Measurements from ENCODE around the gene LMO1.
A peak's percentile ranks its signal among the peaks of the same experiment; 100 is the strongest.

The LMO1 gene

DNA sequence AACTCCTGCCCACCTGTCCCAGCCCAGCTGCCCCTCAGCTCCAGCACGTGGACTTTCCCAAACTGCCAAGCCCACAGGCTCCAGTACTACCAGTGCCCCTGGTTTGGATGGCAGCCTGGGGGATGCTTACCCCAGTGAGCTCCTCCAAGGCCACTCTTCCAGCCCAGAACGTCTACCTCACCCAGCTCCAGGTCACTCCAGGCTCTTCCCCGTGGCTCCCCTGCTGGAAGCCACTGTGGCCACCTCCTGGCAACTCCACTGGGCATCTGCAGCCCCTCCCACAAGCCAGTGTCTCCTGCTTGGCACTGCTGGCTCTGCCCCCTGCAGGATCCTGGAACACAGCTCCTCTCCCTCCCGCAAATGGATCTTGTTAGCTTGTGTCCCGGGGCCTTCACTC lies 29.3 kb downstream of the LMO1 start:
- TF ChIP-seq, protein P1, sequence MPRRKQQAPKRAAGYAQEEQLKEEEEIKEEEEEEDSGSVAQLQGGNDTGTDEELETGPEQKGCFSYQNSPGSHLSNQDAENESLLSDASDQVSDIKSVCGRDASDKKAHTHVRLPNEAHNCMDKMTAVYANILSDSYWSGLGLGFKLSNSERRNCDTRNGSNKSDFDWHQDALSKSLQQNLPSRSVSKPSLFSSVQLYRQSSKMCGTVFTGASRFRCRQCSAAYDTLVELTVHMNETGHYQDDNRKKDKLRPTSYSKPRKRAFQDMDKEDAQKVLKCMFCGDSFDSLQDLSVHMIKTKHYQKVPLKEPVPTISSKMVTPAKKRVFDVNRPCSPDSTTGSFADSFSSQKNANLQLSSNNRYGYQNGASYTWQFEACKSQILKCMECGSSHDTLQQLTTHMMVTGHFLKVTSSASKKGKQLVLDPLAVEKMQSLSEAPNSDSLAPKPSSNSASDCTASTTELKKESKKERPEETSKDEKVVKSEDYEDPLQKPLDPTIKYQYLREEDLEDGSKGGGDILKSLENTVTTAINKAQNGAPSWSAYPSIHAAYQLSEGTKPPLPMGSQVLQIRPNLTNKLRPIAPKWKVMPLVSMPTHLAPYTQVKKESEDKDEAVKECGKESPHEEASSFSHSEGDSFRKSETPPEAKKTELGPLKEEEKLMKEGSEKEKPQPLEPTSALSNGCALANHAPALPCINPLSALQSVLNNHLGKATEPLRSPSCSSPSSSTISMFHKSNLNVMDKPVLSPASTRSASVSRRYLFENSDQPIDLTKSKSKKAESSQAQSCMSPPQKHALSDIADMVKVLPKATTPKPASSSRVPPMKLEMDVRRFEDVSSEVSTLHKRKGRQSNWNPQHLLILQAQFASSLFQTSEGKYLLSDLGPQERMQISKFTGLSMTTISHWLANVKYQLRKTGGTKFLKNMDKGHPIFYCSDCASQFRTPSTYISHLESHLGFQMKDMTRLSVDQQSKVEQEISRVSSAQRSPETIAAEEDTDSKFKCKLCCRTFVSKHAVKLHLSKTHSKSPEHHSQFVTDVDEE (CRISPR knock-in tag; IDR thresholded peaks at IDR 0.05) = peak; percentile 60; the same call in 1 of the 2 replicates
- no peak for TF ChIP-seq ZC3H10 (CRISPR knock-in tag; IDR thresholded peaks at IDR 0.05)
- TF ChIP-seq SNAI2 (CRISPR knock-in tag; IDR thresholded peaks at IDR 0.05) = no peak; the same call in 1 of the 2 replicates
- TF ChIP-seq PPARA (CRISPR knock-in tag; IDR thresholded peaks at IDR 0.05; ENCODE audit: borderline replicate concordance) = no peak
- TF ChIP-seq TCF4 (CRISPR knock-in tag; IDR thresholded peaks at IDR 0.05; ENCODE audit: borderline replicate concordance) = no peak
- TF ChIP-seq ZNF8 (CRISPR knock-in tag; IDR thresholded peaks at IDR 0.05) = 0 out of 2 replicates have a peak, but pooled peaks have one; percentile 3
- no peak for TF ChIP-seq ZNF70 (CRISPR knock-in tag; IDR thresholded peaks at IDR 0.05)
- TF ChIP-seq TOX (CRISPR knock-in tag; IDR thresholded peaks at IDR 0.05; ENCODE audit: borderline replicate concordance) = no peak
- no peak for TF ChIP-seq CSDC2 (CRISPR knock-in tag; IDR thresholded peaks at IDR 0.05)
- no peak for TF ChIP-seq GLIS3 (CRISPR knock-in tag; IDR thresholded peaks at IDR 0.05)
- TF ChIP-seq, protein P2, sequence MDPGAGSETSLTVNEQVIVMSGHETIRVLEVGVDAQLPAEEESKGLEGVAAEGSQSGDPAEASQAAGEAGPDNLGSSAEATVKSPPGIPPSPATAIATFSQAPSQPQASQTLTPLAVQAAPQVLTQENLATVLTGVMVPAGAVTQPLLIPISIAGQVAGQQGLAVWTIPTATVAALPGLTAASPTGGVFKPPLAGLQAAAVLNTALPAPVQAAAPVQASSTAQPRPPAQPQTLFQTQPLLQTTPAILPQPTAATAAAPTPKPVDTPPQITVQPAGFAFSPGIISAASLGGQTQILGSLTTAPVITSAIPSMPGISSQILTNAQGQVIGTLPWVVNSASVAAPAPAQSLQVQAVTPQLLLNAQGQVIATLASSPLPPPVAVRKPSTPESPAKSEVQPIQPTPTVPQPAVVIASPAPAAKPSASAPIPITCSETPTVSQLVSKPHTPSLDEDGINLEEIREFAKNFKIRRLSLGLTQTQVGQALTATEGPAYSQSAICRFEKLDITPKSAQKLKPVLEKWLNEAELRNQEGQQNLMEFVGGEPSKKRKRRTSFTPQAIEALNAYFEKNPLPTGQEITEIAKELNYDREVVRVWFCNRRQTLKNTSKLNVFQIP (CRISPR knock-in tag; IDR thresholded peaks at IDR 0.05; ENCODE audit: borderline replicate concordance, low read depth) = no peak
- TF ChIP-seq, protein P3, sequence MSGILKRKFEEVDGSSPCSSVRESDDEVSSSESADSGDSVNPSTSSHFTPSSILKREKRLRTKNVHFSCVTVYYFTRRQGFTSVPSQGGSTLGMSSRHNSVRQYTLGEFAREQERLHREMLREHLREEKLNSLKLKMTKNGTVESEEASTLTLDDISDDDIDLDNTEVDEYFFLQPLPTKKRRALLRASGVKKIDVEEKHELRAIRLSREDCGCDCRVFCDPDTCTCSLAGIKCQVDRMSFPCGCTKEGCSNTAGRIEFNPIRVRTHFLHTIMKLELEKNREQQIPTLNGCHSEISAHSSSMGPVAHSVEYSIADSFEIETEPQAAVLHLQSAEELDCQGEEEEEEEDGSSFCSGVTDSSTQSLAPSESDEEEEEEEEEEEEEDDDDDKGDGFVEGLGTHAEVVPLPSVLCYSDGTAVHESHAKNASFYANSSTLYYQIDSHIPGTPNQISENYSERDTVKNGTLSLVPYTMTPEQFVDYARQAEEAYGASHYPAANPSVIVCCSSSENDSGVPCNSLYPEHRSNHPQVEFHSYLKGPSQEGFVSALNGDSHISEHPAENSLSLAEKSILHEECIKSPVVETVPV (CRISPR knock-in tag; IDR thresholded peaks at IDR 0.05) = no peak
- TF ChIP-seq RARB (CRISPR knock-in tag; IDR thresholded peaks at IDR 0.05) = no peak
- peak; percentile 81 for ATAC-seq

DNA sequence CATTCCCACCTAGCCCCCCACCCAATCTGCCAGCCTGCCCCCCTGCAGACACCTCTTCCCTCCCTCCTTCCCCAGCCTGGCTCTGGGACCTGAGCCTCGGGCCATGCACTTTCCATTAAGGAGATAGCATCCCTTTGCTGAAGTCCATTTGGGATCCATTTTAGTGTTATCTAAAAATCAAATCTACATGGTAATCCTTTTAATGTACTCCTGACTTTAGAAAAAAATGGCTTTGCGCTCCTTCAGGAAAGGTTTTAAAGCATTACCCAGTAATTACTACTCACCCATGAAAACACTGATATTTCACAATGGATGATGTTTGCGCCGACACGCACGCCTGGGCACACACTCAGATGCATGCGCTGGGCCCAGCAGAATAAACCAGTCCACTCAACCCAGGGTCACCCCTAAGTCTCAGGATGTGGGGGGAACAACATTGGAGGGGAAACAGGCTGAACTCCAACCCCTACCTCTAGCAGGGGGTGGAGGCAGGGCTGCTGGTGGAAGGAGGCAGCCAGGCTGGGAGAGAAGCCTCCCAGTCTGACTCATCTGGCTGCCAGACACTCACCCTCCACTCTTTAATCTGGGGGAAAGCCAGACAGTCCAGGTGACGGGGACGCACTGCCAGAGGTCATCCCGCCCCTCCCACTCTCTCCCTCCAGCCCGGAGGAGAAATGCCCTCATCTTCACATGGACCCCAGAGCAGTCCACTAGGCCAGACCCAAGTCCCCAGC lies 29.8 kb downstream of the LMO1 start:
- ATAC-seq = peak; percentile 85

More for the DNA sequence above, 29.8 kb downstream of the LMO1 start:
- TF ChIP-seq RARB (CRISPR knock-in tag; IDR thresholded peaks at IDR 0.05) = no peak
- TF ChIP-seq, protein P2 (CRISPR knock-in tag; IDR thresholded peaks at IDR 0.05; ENCODE audit: borderline replicate concordance, low read depth) = no peak
- TF ChIP-seq ZNF70 (CRISPR knock-in tag; IDR thresholded peaks at IDR 0.05) = no peak
- TF ChIP-seq TOX (CRISPR knock-in tag; IDR thresholded peaks at IDR 0.05; ENCODE audit: borderline replicate concordance) = no peak
- no peak for TF ChIP-seq OSR1 (CRISPR knock-in tag; IDR thresholded peaks at IDR 0.05)
- TF ChIP-seq, protein P1 (CRISPR knock-in tag; IDR thresholded peaks at IDR 0.05) = peak; percentile 82
- TF ChIP-seq ZC3H10 (CRISPR knock-in tag; IDR thresholded peaks at IDR 0.05) = no peak
- TF ChIP-seq BACH2 (CRISPR knock-in tag; IDR thresholded peaks at IDR 0.05; ENCODE audit: borderline replicate concordance) = 0 out of 2 replicates have a peak, but pooled peaks have one; percentile 28
- TF ChIP-seq ZFP3 (CRISPR knock-in tag; IDR thresholded peaks at IDR 0.05) = no peak
- TF ChIP-seq TCF4 (CRISPR knock-in tag; IDR thresholded peaks at IDR 0.05; ENCODE audit: borderline replicate concordance) = peak; percentile 50; the same call in 1 of the 2 replicates
- TF ChIP-seq ISL1 (CRISPR knock-in tag; IDR thresholded peaks at IDR 0.05) = peak; percentile 69
- no peak for TF ChIP-seq ZNF565 (CRISPR knock-in tag; conservative IDR thresholded peaks at IDR 0.05; ENCODE audit: low read depth)
- peak; percentile 74; the same call in 1 of the 2 replicates for TF ChIP-seq GLIS3 (CRISPR knock-in tag; IDR thresholded peaks at IDR 0.05)
- no peak for TF ChIP-seq CSDC2 (CRISPR knock-in tag; IDR thresholded peaks at IDR 0.05)
- TF ChIP-seq, protein P3 (CRISPR knock-in tag; IDR thresholded peaks at IDR 0.05) = no peak
- TF ChIP-seq ZNF8 (CRISPR knock-in tag; IDR thresholded peaks at IDR 0.05) = 0 out of 2 replicates have a peak, but pooled peaks have one; percentile 6

Data from SK-N-SH treated with all-trans-retinoic acid at 6 μM for 48 hours (cell line).